Measurements from ENCODE around the gene BHLHE23.

Gene BHLHE23

GRCh38 chr20:62986257-62986800 is 20.4 kb downstream of the BHLHE23 start:
- DNase-seq: no peak

GRCh38 chr20:62985444-62985778 is 21.4 kb downstream of the BHLHE23 start:
- DNase-seq: no peak

DNA sequence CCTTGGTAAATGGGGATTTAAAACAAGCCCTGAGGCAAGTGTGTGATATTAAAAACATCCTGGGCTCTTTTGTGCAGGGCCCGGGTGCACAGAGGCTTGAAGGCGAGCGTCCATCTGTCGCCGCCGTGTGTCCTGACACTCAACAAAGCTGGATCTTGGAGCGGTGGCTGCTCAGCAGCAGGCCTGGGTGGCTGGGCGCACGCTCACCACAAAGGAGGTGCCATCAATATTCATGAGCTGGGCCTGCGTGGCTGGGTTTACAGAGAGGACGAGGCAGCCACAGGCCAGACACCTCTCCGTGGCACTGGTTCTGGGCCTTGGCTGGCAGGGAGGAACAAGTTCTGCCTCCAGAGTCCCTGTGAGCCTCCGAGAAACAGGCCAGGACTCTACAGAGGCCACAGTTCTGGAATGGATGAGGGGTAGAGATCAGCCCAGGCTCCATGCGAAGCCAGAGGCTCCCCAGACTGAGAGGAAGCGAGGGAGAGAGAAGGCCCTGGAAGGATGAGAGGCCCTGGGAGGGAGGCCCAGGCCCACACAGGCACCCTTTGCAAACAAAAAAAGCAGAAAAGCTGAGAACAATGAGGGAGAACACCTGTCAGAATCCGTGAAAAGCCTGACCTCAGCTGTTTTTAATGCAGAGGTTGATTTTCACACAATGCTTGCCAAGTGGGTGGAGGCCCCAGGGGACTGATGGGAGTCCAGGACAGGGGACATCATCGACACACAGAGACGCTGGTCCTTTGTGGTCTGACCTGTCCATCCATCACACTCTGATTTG is 21.9 kb downstream of the BHLHE23 start:
- no peak for DNase-seq

DNA sequence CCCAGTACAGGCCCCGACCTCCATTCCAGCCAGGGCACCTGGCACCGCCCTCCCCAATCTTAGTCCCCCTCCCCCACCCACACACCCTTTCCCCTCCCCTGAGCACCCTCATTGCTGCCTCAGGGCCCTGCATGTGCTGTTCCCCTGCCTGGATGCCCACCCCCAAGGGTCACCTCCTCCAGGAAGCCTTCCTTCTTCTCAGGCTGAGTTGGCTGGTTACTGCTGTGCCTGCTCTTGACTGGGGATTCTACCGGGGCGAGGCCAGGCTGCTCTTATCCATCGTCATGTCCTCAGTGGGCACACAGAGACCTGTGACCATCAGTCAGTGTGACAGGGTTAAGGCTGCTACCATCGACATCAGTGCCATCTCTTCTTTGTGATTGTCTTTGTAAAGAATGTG is 23.6 kb downstream of the BHLHE23 start:
- no peak for DNase-seq

DNA sequence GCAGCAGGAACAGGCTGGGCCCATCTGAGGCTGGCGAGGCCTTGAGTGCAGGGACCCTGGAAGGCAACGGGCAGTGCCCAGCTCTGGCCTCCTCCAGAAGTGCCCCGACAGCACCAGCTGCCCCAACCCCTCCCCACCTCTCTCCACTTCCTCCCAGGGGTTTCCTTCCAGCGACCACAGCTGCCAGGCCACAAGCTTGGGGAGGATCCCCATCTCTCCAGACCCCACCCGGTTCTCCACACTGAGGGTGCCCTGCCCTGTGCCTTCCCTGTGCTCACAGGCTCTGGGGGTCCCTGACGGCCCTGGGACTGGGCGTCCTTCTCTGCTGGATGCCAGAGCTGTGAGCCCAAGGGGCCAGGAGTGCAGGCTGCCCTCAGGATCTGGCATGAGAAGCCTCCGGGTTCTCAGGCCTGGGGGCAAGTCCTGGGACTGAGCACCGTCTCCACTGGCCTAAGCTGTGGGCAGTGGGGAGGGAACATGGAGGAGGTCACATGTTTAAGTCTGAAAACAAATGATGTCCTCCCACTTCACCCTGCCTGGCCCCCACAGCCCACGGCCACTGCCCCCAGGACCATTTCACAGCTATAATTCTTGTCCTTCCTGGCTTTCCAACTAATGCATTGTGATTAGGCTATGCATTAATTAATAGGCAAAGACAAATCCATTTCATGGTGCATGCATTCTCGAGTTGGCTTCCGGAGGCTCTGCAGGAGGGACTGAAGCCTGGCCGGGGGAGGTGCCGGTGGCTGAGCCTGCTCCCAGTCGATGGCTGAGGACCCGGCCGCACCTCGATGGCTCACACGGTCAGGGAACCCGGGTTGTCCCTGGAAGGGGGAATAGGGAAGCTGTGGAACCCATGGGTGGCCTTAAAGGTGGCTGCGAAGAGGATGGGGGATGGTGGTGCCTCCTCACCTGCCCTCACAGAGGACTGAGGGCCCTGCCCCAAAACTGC is 24.4 kb downstream of the BHLHE23 start:
- no peak for DNase-seq

- DNase-seq: peak; percentile 32 to 47
These were observed 25.8 kb downstream of the BHLHE23 start for GRCh38 chr20:62980970-62981369.

DNA sequence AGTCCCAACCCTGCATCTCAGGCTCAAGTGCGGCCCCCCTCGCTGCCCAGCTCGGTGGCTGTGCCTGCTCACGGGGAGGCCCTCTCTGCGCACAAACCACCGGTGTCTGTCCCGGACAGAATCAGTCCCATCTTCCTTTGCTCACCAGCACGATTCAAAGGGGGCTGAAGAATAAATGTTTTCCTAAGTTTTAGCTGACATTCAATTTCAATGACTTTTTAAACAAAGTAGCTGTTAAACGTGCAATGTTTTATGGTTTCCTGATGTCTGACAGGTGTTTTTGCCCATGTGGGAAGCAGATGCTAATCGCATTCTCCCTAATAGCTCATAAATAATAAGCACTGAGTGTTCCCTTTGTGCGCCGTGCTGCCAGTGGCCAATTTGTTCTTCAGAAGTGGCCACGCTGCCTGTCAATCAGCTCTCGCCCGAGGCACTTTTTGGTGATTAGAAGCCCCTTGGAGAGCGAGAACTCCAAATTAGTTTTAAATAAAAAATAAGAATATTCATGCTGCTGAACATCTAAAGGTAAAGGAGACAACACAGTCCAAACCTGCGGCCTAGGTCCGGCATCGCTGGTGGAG is 26.3 kb downstream of the BHLHE23 start:
- no peak for DNase-seq

DNA sequence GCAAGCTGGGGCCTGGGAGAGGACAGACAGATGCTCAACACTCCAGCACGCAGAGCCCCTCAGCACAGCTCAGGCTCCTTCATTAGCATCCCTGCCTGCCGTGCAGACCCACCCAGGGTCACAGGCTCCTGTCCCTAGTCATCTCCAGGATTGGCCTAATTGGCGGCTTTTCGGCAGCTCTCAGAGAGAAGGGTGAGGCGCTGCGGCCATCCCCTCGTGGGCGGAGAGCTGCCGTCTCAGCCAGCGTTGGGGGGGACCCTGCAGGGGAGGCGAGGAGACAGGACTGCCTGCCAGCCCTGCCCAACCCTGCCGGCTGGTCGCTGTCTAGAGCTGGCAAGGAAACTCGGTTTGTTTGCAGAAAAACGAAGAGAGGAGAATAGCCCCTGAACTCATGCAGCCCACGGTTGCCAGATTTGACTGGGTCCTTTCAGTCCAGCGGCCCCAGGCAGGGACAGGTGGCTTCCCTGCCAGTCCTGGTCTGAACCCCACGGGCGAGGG is 26.8 kb downstream of the BHLHE23 start:
- no peak for DNase-seq

GRCh38 chr20:62979310-62979709 is 27.5 kb downstream of the BHLHE23 start:
- DNase-seq: no peak

DNA sequence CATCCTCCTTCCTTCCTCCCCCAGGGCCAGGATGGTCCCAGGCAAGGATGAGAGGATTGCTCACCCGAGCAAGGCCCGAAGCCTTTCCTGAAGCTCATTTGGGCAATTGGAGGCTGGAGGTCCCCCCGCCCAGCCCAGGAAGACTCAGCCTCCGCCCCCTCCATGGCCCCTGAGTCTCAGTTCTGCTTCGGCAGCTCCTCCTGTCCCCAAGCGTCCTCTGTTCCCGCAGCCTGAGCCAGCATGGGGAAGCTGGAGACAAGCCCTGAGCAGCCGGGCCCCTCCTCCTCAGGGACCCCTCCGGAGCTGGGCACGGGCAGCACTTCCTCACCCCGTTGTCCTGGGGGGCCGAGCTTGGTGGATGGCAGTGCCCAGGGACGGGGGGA is 28.2 kb downstream of the BHLHE23 start:
- no peak for DNase-seq

DNA sequence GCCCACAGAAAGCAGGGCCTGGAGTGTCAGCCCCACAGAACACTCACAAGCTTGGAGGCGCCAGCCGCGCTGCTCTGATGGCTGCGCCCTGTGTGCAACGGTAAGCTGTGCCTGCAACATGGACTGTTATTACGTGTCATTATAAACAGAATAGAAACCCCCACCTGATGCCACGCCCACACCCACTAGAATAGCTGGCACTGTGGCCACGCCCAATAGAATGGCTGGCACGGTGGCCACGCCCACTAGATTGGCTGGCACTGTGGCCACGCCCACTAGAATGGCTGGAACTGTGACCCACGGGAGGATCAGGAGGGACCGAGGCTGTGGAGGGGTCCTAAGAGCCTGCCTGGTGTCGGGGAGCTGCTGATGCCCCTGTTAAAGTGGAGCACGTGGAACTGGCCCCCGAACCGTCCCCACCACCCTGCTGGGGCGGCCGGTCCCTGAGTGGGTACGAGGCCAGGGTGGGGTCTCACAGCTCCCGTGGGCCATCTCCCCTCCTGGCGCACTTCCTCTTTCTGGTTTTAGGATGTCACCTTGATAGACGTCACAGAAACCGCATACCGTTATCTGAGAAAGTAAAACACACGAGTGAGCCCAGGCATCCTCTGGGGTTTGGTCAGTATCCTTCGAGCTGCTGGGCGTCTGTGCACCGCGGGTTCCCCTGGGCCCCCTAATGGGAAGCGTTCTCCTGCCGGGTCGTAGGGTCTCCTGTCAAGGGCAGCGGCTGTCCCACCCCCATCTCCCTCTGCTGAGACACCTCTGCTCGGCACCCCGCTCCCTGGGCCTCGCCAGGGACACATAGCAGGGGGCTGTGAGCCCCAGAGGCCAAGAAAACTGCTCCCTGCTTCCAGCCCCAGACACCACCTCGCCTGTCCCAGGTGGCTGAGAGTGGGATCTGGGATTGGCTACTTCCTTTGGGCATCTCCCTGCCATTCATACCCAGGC is 28.9 kb downstream of the BHLHE23 start:
- DNase-seq: peak; percentile 76 to 77

DNA sequence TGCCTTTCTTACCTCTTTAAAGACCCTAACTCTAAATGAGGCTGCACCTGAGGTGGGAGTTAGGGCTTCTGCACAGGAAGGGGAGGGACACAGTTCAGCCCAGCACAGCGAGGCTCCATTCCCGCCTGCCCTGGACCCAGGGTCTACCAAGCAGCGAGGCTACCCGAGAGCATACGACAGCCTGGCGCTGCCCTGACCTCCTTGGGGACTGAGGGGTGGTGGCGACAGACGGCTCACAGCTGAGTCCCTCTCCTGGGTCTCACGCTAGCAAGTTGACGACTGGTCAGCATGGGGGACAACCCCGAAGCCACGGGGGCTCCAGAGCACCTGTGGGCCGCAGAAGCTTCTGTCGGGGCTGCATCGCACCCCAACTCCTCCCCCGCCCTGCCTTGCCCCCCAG is 29.9 kb downstream of the BHLHE23 start:
- DNase-seq: no peak

DNA sequence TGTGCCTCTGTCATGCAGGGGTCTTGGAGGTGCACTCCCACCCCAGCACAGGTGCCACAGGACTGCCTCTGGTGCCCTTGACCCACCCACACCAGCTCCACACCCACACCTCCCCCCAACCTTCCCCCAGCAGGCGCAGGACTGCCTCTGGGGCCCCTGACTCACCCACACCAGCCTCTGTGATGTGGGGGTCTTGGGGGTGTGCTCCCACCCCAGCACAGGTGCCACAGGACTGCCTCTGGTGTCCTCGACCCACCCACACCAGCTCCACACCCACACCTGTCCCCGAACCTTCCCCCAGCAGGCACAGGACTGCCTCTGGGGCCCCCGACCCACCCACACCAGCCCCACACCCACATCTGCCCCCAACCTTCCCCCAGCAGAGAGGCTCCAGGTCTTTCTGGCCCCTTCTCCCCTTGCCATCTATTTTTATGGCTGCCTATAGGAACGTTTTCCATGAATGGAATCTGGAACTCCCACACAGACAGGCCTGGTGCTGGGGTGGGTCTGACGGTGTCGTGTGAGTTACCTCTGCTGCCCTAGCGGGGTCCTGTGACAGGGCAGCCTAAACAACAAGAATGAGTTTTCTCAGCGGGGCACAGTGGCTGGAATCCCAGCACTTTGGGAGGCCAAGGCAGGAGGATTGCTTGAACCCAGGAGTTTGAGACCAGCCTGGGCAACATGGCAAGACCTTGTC is 30.8 kb downstream of the BHLHE23 start:
- no peak for DNase-seq

GRCh38 chr20:62975251-62975760 is 31.5 kb downstream of the BHLHE23 start:
- DNase-seq: no peak

DNA sequence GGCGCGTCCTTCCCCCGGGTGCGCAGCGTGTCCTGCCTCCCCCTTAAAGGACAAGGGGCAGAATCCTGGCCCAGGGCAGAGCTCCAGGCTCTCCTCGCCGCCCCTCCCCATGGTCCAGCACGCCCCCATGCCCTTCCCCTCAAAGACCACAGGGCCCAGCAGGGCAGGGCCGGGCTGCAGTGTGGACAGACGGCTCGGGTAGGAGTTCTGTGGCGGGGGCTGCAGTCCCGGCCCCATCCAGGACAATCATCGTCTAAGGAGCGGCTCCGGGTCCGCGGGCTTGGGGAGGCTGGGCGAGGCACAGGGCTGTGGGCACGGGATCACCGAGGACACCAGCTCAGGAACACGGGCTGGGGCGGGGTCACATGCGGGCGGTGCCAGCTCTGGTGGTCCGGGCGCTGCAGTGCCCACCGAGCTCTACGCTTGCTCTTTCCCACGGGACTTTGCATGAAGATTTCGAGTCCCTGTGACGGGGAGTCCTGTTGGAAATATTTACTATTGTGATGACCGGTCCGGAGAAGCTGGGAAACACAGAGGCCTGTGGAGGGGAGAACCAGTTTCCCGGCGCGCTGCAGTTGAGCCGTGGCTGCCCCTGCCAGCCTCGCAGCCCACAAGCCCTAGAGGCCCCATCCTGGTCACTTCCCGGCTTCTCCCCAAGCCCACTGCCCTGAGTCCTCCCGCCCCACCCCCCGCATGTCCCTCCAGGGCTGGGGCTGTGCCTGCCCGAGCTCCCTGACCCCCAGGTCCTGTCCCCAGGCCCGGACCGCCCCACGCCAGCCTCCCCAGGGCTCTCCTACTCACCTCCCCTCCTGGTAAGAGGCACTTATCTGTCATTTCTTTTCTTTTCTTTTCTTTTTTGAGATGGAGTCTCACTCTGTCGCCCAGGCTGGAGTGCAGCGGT is 33.7 kb downstream of the BHLHE23 start:
- no peak for DNase-seq

- DNase-seq: peak; percentile 88 to 92
These were observed 34.6 kb downstream of the BHLHE23 start for GRCh38 chr20:62971950-62972844.

GRCh38 chr20:62971211-62971949 is 35.4 kb downstream of the BHLHE23 start:
- DNase-seq: no peak
